Stimulated activated CD4-positive, alpha-beta T cell treated with anti-CD3 and anti-CD28 coated beads, Interleukin-4, amount 100 ng/mL, for 48 hours (primary cell): ENCODE data around the gene EEF2KMT.
"Not testable (repeated sequence)": the region's sequence is repeated elsewhere in the genome, so short reads cannot be mapped to it uniquely, and the experiment has no call there.

ENCODE experiments used
- DNase-seq, 2 donors: peaks; one replicate each; pipeline ENCODE4 v3.0.0-alpha.2; 2020; ENCODE audit warnings: low read depth in 2 of 2

The EEF2KMT gene

DNA sequence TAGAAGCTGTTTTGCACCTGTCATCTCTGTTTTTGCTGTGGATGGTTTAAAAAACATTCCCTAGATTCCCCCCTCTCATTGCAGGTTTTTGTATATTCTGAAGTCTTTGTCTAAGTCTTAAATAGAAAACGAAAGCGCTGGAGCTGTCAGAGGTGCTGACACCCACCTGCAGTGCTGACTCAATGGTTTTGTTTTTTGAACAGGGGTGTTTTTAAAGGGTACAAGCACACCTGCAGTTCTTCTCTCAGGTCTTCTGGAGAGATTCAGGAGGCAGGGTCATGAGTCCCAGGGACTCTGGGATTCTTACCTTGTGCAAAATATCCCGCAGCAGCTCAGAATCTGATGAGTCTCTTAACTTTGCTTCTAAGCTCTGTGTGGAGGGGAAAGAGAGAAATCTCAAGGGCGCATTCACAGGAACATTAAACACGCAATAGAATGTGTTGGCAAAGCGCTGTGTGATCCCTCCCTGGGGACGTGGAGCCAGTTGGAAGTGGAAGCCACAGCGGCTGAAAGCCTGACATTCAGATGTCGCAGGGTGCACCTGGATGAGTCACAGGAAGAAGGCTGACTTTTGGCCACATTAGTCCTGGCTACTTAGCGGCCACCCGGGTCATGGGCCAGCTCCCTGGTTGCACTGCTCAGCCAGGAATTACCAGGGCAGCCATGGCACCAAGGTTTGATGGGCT, 2.3 kb downstream of the EEF2KMT start:
- not testable (repeated sequence) for DNase-seq

DNA sequence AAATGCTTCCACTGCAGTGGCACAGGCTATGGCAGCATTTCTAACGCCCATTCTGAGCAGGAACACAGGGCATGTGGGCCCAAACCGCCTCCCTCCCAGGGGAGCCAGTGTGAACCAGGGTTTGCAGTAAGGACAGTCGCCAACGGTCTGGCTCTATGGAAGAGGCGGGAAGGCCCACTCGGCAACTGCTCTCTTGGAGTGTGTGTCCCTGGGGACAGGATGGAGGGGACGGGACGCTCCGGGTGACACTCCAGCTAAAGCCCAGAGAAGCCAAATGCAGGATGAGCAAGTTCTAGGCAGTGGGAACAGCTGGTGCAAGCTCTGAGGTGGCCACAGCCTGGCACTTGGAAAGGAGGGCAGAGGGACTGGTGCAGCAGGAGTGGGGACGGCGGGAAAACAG, 3.8 kb downstream of the EEF2KMT start:
- DNase-seq, result not testable (repeated sequence)

DNA sequence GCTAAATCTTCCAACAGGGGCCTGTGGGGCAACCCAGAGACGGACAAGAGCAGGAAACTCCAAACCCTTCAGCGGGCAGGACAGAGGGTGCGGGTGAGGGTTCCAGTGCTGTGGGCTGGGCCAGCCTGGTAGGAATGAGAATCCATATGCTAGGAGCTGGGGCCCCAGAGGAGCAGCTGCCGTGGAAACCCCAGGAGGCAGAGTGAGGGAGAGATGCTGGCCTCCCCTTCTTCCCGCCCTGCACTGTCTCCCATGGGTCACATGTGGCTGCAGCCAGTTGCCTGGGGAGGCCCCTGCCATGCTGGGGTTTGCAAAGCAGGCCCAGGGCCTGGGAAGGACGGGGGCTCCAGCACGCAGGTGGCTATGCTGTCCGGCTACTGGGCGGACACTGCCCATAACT, 4.5 kb downstream of the EEF2KMT start:
- DNase-seq, result not testable (repeated sequence)

- not testable (repeated sequence) for DNase-seq
These were observed 7.0 kb downstream of the EEF2KMT start for GRCh38 chr16:5090592-5090991.

- not testable (repeated sequence) for DNase-seq
These were observed 7.6 kb downstream of the EEF2KMT start for GRCh38 chr16:5089911-5090555.

- DNase-seq, result not testable (repeated sequence)
These were observed 8.7 kb downstream of the EEF2KMT start for GRCh38 chr16:5088936-5089335.

DNA sequence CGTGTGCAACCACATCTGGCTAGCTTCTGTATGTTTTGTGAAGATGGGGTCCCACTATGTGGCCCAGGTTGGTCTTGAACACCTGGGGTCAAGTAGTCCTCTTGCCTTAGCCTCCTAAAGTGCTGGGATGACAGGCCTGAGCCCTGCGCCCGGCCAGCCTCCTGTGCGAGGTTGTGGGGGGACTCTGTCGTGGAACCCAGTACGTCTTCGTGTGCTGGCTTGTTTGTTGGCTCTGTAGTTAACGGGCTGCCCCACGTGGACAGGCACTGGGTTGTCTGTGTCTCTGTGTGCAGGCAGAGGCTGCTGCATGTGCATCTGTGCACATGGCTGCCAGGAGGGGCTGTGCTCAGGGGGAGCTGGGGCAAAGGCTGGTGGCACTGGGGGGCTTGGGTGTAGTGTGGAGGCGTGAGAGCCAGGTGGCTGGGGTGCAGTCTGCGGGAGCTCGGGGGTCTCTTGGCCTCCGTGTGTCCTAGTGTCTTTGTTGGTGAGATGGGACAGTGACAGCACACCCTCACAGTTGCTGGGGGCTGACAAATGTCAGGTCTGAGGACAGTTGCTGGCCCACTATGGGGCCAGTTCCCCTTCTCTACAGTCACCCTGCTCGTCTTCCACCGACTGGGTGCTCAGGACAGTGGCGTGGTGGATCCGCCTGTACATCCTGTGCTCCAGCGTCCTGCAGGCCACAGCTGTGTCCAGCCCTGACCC, 9.4 kb downstream of the EEF2KMT start:
- not testable (repeated sequence) for DNase-seq

GRCh38 chr16:5085716-5086115, 11.9 kb downstream of the EEF2KMT start:
- not testable (repeated sequence) for DNase-seq

- peak; percentile 47 to 50 for DNase-seq
These were observed 12.8 kb downstream of the EEF2KMT start for GRCh38 chr16:5084802-5085201.

- not testable (repeated sequence) for DNase-seq
These were observed 13.4 kb downstream of the EEF2KMT start for GRCh38 chr16:5084099-5084731.

DNA sequence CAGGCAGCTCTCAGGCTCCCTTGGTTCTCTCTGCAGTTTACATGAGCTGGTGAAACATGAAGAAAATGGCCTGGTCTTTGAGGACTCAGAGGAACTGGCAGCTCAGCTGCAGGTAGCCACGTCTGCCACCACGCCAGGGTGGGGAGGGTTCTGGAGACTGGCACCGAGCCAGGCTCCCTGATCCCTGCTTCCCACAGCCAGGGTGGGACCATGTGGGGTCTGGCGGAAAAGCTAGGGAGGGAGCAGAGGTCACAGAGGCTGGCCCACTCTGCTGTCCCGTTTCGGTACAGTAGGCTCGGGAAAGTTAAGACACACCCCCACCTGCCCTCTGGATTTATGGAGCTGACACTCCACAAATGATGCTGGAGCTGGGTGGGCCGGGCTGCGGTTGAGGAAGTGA, 13.9 kb downstream of the EEF2KMT start:
- not testable (repeated sequence) for DNase-seq

- DNase-seq, result not testable (repeated sequence)
These were observed 16.6 kb downstream of the EEF2KMT start for GRCh38 chr16:5080996-5081395.

- not testable (repeated sequence) for DNase-seq
These were observed 17.1 kb downstream of the EEF2KMT start for GRCh38 chr16:5080461-5080860.

GRCh38 chr16:5078626-5079025, 19.0 kb downstream of the EEF2KMT start:
- DNase-seq, result no peak

DNA sequence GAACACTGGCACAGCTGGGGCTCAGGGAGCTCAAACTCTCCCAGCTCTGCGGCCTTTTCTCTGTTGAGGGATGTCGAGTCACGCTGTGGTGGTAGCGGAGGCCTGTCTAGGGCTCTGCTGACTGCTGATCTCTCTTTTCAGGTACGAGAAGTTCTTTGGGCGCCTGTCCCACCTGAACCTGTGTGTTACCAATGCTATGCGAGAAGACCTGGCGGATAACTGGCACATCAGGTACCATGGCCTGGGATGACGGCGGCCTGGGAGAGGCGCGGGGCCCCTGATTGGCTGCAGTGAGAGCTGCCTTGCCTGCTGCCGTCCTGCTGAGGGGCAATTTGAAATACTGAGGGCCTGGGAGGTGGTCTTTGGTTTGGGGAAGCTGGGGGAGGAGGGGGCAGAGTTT, 20.3 kb downstream of the EEF2KMT start:
- DNase-seq, result no peak

- no peak for DNase-seq
These were observed 22.0 kb downstream of the EEF2KMT start for GRCh38 chr16:5075637-5076036.

DNA sequence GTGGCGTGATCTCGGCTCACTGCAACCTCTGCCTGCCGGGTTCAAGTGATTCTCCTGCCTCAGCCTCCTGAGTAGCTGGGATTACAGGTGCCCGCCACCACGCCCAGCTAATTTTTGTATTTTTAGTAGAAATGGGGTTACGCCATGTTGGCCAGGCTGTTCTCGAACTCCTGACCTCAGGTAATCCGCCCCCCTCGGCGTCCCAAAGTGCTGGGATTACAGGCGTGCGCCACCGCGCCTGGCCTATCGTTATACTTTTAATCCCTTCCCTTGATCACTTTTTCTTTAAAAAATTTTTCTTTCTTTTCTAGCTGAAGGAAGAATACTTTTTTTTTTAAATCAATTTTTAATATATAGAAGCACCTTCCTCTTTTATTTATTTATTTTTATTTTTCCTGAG, 23.8 kb downstream of the EEF2KMT start:
- not testable (repeated sequence) for DNase-seq

DNA sequence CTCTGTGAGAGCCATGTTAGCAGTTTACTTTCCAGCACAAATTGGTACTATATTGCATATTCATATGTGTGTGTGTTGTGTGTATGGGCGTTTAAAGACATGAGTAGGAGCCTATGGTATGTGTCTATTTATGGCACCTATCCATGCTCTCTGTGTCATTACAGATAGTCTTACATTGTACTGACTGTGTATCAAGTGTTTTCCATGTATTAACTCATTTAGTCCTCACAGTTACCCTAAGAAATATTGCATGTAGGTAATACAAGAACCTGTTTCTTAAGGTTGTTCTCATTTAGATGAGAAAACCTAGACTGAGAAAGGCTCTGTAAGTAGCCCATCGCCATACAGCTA, 24.3 kb downstream of the EEF2KMT start:
- DNase-seq, result no peak

- DNase-seq, result no peak
These were observed 25.0 kb downstream of the EEF2KMT start for GRCh38 chr16:5072334-5073278.

DNA sequence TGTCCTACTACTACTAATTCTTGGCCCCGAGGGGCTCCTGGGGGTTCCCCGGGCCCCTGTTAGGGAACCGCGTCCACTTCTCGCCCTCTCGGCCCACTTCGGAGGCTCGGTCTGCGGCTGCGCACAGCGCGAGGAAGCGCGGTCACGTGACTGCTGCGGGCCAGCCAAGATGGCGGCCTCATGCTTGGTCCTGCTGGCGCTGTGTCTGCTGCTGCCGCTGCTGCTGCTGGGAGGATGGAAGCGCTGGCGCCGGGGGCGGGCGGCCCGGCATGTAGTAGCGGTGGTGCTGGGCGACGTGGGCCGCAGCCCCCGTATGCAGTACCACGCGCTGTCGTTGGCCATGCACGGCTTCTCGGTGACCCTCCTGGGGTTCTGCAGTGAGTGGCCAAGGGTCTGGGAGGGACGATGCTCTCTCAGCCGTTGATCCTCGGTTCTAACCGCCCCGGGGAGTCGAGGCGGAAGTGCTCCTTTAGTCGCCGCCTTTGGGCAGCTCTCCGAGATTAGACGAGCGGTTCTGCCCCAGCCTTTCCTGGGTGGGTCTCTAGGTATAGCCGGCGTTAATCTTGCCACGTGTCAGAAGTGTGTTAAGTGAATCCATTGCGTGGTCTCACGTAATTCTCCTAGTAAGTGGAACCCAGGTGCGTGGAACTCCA, 25.8 kb downstream of the EEF2KMT start, which contains the start of gene ALG1:
Gene ALG1 (plus strand): TSS at position 163 of the 653 bp plus-strand sequence. CDS start 7 bp downstream, at position 170.
- DNase-seq, result peak; percentile 82 to 85

- no peak for DNase-seq
These were observed 26.3 kb downstream of the EEF2KMT start for GRCh38 chr16:5071341-5071680.
